Spinal cord (tissue), 10 donors: ENCODE data around the gene AANAT. TPM values are rescaled to one million over a fixed set of nuclear protein-coding genes. Genes with fewer than 3 reads are reported as not detected.
"Not testable (repeated sequence)": the region's sequence is repeated elsewhere in the genome, so short reads cannot be mapped to it uniquely, and the experiment has no call there.

Experiments used
- DNase-seq, 6 donors: peaks; one replicate each; pipeline versions ENCODE4 v3.0.0 to v3.0.0-alpha.2; 2013 to 2015; ENCODE audit warnings: low spot score in 6 of 6, low read depth in 4 of 6
- H3K27ac ChIP-seq: one replicate; pipeline ENCODE4 v1.5.1; 2013; ENCODE audit warnings: low read depth, low read length, control low read depth
- H3K27me3 ChIP-seq: one replicate; pipeline ENCODE4 v1.6.1; 2013; ENCODE audit warnings: low read length; ENCODE audit not compliant: control insufficient read depth, insufficient read depth
- H3K36me3 ChIP-seq: one replicate; pipeline ENCODE4 v1.6.1; 2013; ENCODE audit warnings: low read length; ENCODE audit not compliant: control insufficient read depth, insufficient read depth
- H3K4me1 ChIP-seq: one replicate; pipeline ENCODE4 v1.6.1; 2013; ENCODE audit warnings: low read length; ENCODE audit not compliant: control insufficient read depth, insufficient read depth
- H3K4me3 ChIP-seq: one replicate; pipeline ENCODE4 v1.5.1; 2013; ENCODE audit warnings: low read depth, low read length, control low read depth
- H3K9me3 ChIP-seq: one replicate; pipeline ENCODE4 v1.6.1; 2013; ENCODE audit warnings: low read length; ENCODE audit not compliant: control insufficient read depth, insufficient read depth
- WGBS: methylation state at CpG from one replicate; pipeline ENCODE4 v1.1.5; 2013; ENCODE audit warnings: missing lambda C conversion rate; ENCODE audit not compliant: insufficient coverage; 5-methylcytosine and 5-hydroxymethylcytosine counted together
- polyA plus RNA-seq, 2 donors: library from polyadenylated mRNA; unstranded; fragments of 120-200 nt; gene quantifications; one replicate each; pipeline ENCODE4 v1.2.1, GENCODE V29; 2013; ENCODE audit not compliant: insufficient read length in 2 of 2
- total RNA-seq, 2 donors: library from RNA; depleted of rRNA in 1 of 2; stranded (reverse); fragments of 120-200 nt in 1 of 2; fragments of >200 nt in 1 of 2; gene quantifications; one replicate each; pipeline versions ENCODE4 v1.2.3 to v1.2.4, GENCODE V29; 2013 to 2014
- donor health status: healthy.

The AANAT gene
- total and polyA plus RNA-seq, 4 donors: 0.20 to 0.83 (median 0.44) TPM

DNA sequence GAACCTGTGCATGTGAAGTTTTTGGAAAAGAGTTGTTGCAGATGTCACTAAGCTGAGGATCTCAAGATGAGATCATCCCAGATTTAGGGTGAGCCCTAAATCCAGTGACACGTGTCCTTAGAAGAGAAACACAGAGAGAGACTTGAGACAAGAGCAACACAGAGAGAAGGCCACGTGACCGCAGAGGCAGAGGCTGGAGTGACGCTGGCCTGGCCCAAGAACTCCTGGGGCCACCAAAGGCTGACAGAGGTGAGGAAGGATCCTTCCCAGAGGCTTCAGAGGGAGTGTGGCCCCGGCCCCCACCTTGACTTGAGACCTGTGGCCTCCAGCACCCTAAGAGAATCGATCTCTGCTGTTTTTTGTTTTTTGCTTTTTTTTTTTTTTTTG, 45.9 kb downstream of the AANAT start:
- no peak for DNase-seq
- H3K27ac ChIP-seq: no peak overlapping the region
- no peaks in the 10 kb centered on the region for H3K9me3 ChIP-seq
- H3K27me3 ChIP-seq: no peaks in the 10 kb centered on the region
- H3K36me3 ChIP-seq: no peaks in the 10 kb centered on the region
- peaks cover 12% of the 10 kb centered on the region for H3K4me1 ChIP-seq
- H3K4me3 ChIP-seq: no peak overlapping the region
- 72% methylated on average over 5 of the region's 6 CpGs for WGBS

DNA sequence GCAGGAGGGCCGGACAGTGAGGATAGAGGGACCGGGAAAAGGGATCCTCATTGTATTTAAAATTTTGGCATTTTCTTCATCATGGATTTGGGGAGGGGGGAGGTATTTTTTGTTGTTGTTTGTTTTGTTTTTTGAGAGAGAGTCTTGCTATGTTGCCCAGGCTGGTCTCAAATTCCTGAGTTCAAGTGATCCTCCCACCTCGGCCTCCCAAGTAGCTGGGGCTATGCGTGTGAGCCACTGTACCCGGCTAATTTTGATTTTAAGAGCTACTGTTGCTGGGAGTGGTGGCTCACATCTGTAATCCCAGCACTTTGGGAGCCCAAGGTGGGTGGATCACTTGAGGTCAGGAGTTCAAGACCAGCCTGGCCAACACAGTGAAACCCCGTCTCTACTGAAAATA, 47.0 kb downstream of the AANAT start:
- WGBS: 100% methylated on average over 3 of the region's 6 CpGs
- H3K27me3 ChIP-seq, H3K36me3 ChIP-seq, H3K4me3 ChIP-seq, H3K27ac ChIP-seq, DNase-seq, H3K9me3 ChIP-seq: not testable (repeated sequence)
- H3K4me1 ChIP-seq: peaks cover 13% of the 10 kb centered on the region

DNA sequence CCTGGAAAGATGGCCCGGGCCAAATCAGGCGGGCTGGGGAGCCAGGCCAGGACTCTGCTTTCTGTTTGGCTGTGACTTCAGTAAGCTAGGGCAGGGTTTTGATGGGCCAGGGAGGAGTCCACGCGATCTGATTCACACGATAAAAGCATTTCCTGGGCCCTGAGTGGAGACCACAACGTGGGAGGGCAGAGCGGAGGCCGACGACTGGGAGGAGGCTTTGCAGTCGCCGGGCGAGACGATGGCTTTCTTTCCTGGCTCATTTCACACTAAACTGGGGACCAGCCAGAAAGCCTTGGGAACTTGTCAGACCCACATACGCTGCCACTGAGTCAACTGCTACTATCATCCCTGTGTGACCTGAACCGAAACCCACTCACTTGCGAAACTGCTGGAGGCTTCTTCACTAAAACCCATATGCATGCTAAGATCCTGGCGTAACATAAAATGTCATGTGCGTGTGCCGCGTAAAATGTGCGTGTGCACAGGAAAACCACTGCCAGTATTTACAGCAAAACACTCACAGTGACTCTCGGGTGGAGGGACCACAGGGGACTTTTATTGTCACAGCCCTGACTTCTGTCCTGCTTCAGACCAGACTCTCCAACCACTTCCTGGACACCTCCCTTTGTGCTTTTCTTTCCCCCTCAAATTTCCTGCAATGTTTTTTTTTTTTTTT, 48.0 kb downstream of the AANAT start:
- Histone ChIP-seq H3K27me3 (no peaks in the 10 kb centered on the region), H3K4me1 (peaks cover 13% of the 10 kb centered on the region), H3K4me3 (no peak overlapping the region), H3K9me3 (no peaks in the 10 kb centered on the region), H3K27ac (no peak overlapping the region), H3K36me3 (no peaks in the 10 kb centered on the region)
- peak in 2 of 6 donors; percentile 26 to 68 for DNase-seq
- WGBS: 53% methylated on average over 22 of the region's 22 CpGs

DNA sequence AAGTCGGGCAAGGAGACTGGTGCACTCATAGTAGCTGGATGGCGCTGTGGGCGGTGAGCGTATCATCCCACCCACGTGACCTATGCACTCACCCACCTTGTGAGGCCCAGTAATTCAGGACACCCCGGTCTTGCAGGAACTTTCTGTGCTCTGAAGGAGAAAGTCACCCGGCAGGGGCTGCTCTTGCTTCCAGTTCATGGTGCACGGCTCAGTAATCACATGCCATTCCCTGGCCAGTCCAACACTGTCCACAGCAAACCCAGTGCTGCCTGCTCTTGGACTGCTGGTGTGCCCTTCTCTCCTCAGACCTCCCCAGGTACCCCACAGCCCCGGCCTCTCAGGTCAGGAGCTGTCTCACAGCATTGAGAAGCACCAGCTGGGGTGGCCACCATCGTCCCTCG, 50.2 kb downstream of the AANAT start:
- no peaks in the 10 kb centered on the region for H3K27me3 ChIP-seq
- H3K4me1 ChIP-seq: peaks cover 11% of the 10 kb centered on the region
- H3K27ac ChIP-seq: no peak overlapping the region
- DNase-seq: no peak
- WGBS: 84% methylated on average over 11 of the region's 11 CpGs
- H3K36me3 ChIP-seq: no peaks in the 10 kb centered on the region
- H3K9me3 ChIP-seq: no peaks in the 10 kb centered on the region
- no peak overlapping the region for H3K4me3 ChIP-seq

DNA sequence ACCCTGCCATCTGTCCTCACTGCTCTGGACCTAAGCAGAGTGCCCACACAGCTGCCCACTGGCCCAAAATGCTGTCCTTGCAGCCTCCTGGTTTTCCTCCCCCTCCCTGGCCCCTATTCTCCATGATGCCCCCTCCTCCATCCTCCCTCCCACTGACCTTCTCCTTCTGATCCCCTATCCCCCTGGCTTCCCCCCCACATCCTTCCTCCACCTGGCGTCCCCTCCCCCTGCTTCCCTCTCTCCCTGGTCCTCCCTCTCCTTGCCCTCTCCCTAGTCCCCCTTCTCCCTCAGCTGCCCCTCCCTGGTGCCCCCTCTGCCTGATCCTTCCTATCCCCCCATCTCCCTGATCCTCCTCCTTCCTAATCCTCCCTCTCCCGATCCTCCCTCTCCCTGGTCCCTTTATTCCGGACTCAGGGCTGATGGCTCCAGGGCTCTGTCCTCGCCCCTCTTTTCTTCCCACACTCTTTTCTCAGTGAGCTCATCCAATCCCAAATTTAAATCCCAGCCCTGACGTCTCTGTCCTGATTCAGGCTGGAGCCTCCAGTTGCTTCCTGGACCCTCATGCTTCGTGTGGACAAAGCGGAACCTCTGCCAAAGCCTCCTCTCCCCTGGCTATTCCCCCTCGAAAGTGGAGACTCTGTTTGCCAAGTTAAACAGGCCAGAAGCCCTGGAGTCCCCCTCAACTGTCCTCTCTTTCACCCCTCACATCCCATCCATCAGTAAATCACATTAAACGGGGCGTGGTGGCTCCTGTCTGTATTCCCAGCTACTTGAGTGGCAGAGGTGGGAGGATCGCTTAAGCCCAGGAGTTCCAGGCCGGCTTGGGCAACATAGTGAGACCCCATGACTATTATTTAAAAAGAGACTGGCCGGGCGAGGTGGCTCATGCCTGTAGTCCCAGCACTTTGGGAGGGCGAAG, 51.9 kb downstream of the AANAT start:
- Histone ChIP-seq H3K4me1 (peaks cover 21% of the 10 kb centered on the region), H3K36me3 (no peaks in the 10 kb centered on the region), H3K4me3 (no peak overlapping the region), H3K9me3 (no peaks in the 10 kb centered on the region), H3K27me3 (peaks cover 2% of the 10 kb centered on the region), H3K27ac (peak overlapping the region; percentile 25)
- 51% methylated on average over 11 of the region's 15 CpGs for WGBS
- DNase-seq: no peak

Other genes with a start within 250 kb of the AANAT start
- gene RNF157, start 227.1 kb upstream of the AANAT start, total RNA-seq: 10 to 100 TPM; 22.8 to 57.7 TPM
- 100 to 1,000 TPM; 194 to 196 TPM for gene RNF157, start 227.1 kb upstream of the AANAT start, polyA plus RNA-seq
- gene UBALD2, start 202.3 kb upstream of the AANAT start, total RNA-seq: 10 to 100 TPM in 1 of 2 donors, 1 to 10 TPM in 1; 4.1 to 21.8 TPM
- gene UBALD2, start 202.3 kb upstream of the AANAT start, polyA plus RNA-seq: 10 to 100 TPM; 43.8 to 46.9 TPM
- 1 to 10 TPM; 3.7 to 7.5 TPM for gene QRICH2, start 159.3 kb upstream of the AANAT start, total RNA-seq
- 10 to 100 TPM; 14.6 to 21.4 TPM for gene QRICH2, start 159.3 kb upstream of the AANAT start, polyA plus RNA-seq
- 10 to 100 TPM; 71.7 to 72.3 TPM for gene PRPSAP1, start 113.7 kb upstream of the AANAT start, total RNA-seq
- 100 to 1,000 TPM; 101 to 105 TPM for gene PRPSAP1, start 113.7 kb upstream of the AANAT start, polyA plus RNA-seq
- gene SPHK1, start 83.0 kb upstream of the AANAT start, total RNA-seq: 10 to 100 TPM in 1 of 2 donors, 1 to 10 TPM in 1; 3.8 to 14.5 TPM
- 1 to 10 TPM; 3.3 to 7.4 TPM for gene SPHK1, start 83.0 kb upstream of the AANAT start, polyA plus RNA-seq
- gene UBE2O, start 14.5 kb upstream of the AANAT start, total RNA-seq: 10 to 100 TPM; 25.0 to 33.2 TPM
- 10 to 100 TPM; 38.4 to 47.4 TPM for gene UBE2O, start 14.5 kb upstream of the AANAT start, polyA plus RNA-seq
- 1 to 10 TPM; 6.3 to 7.1 TPM for gene RHBDF2, start 33.8 kb downstream of the AANAT start, total RNA-seq
- 10 to 100 TPM; 10.6 to 10.9 TPM for gene RHBDF2, start 33.8 kb downstream of the AANAT start, polyA plus RNA-seq
- 10 to 100 TPM in 1 of 2 donors, 1 to 10 TPM in 1; 9.0 to 14.3 TPM for gene CYGB, start 70.1 kb downstream of the AANAT start, total RNA-seq
- gene CYGB, start 70.1 kb downstream of the AANAT start, polyA plus RNA-seq: 10 to 100 TPM; 34.1 to 34.4 TPM
- gene PRCD, start 72.4 kb downstream of the AANAT start, total RNA-seq: 1 to 10 TPM; 4.0 to 8.9 TPM
- 10 to 100 TPM in 1 of 2 donors, 1 to 10 TPM in 1; 9.8 to 11.8 TPM for gene PRCD, start 72.4 kb downstream of the AANAT start, polyA plus RNA-seq
- gene ST6GALNAC2, start 118.3 kb downstream of the AANAT start, total RNA-seq: 10 to 100 TPM; 26.0 to 29.1 TPM
- 10 to 100 TPM in 1 of 2 donors, 1 to 10 TPM in 1; 8.0 to 20.4 TPM for gene ST6GALNAC2, start 118.3 kb downstream of the AANAT start, polyA plus RNA-seq
- 1 to 10 TPM; 1.2 to 3.3 TPM for gene ST6GALNAC1, start 176.2 kb downstream of the AANAT start, total RNA-seq
- 1 to 10 TPM; 4.6 TPM for gene ST6GALNAC1, start 176.2 kb downstream of the AANAT start, polyA plus RNA-seq
- 100 to 1,000 TPM; 136 to 167 TPM for gene MXRA7, start 243.4 kb downstream of the AANAT start, total RNA-seq
- 100 to 1,000 TPM; 154 to 173 TPM for gene MXRA7, start 243.4 kb downstream of the AANAT start, polyA plus RNA-seq